ENCODE data around the gene PDIA2. TPM values are rescaled to one million over a fixed set of nuclear protein-coding genes. Genes with fewer than 3 reads are reported as not detected.

Gene PDIA2
- total and polyA plus RNA-seq, 10 of the 15 experiments (the other 5 are each of a cell fraction or from before 2014, with no cell fraction given): 0.11 to 0.36 TPM; not detected in 8

GRCh38 chr16:245105-245504, 37.9 kb upstream of the PDIA2 start (continued):
- TF ChIP-seq ZNF687 (IDR thresholded peaks at IDR 0.05): no peak

GRCh38 chr16:247027-247426, 35.9 kb upstream of the PDIA2 start:
- H2AFZ ChIP-seq (ENCODE audit: control insufficient read depth, low read depth, low read length): no peak overlapping the region
- no peak overlapping the region for H3K4me3 ChIP-seq
- ChIA-PET SMC1A (ENCODE audit: uncharacterized antibody, unreplicated experiment) (no interaction called here), POLR2A (no interaction called here), RAD21 (ENCODE audit: unreplicated experiment) (no interaction called here), CTCF (no interaction called here)
- H3K9ac ChIP-seq (ENCODE audit: control insufficient read depth, insufficient read depth, low read length): no peak overlapping the region
- ATAC-seq (no peak), FAIRE-seq (no peak), DNase-seq (ENCODE audit: low read depth, low spot score) (no peak)
- H3K36me3 ChIP-seq (ENCODE audit: control insufficient read depth in 2 of 2, insufficient read depth in 2 of 2, low read length in 1 of 2): no peaks in the 10 kb centered on the region
- H3K27me3 ChIP-seq (replicated peaks in 1 of 2; ENCODE audit: control insufficient read depth in 2 of 2, insufficient read depth in 2 of 2, low read length in 1 of 2): no peaks in the 10 kb centered on the region
- intact Hi-C loops (cut with micrococcal nuclease; ENCODE audit: unreplicated experiment): no loop called here
- TF ChIP-seq RB1 (IDR thresholded peaks at IDR 0.05; ENCODE audit: borderline replicate concordance) (no peak), ELK1 (IDR thresholded peaks at IDR 0.05; ENCODE audit: low read depth, low read length) (no peak), SIN3A (IDR thresholded peaks at IDR 0.05; ENCODE audit: low read depth, low read length) (no peak), CBFB (IDR thresholded peaks at IDR 0.05; ENCODE audit: low read depth) (no peak), NR2C2 (IDR thresholded peaks at IDR 0.05; ENCODE audit: borderline replicate concordance, control insufficient read depth, insufficient read length, low read depth) (no peak), MAX (IDR thresholded peaks at IDR 0.05; ENCODE audit: low read depth, low read length) (no peak), GATAD2B (conservative IDR thresholded peaks at IDR 0.05; ENCODE audit: low read depth) (no peak), SMARCA5 (IDR thresholded peaks at IDR 0.05) (no peak), POLR2A (IDR thresholded peaks at IDR 0.05; ENCODE audit: low read depth, low read length) (no peak)
- H3K4me2 ChIP-seq (ENCODE audit: control insufficient read depth, insufficient read depth): no peak overlapping the region
- no TSS peak for BruUV-seq (replicated peaks)
- H3K4me1 ChIP-seq (ENCODE audit: control insufficient read depth, insufficient read depth, low read length): peaks cover 6% of the 10 kb centered on the region
- in situ Hi-C loops (cut with MboI): no loop called here
- H4K20me1 ChIP-seq (ENCODE audit: control insufficient read depth, insufficient read depth): no peaks in the 10 kb centered on the region
- H3K79me2 ChIP-seq (ENCODE audit: control insufficient read depth, insufficient read depth, low read length): no peaks in the 10 kb centered on the region; the same call in 1 of the 2 replicates
- WGBS (ENCODE audit: insufficient coverage, insufficient replicate concordance, low lambda C conversion rate, missing lambda C conversion rate): 97% methylated on average over 12 of the region's 12 CpGs
- H3K9me3 ChIP-seq (replicated peaks; ENCODE audit: control insufficient read depth, insufficient read depth, low read length): no peaks in the 10 kb centered on the region
- H3K27ac ChIP-seq (ENCODE audit: control insufficient read depth, insufficient read depth): no peak overlapping the region
